ENCODE data around the gene SPR.

Gene SPR

GRCh38 chr2:72848436-72849137 lies 38.6 kb upstream of the SPR start:
- DNase-seq (ENCODE audit: low read depth): no peak
- H3K4me3 ChIP-seq (ENCODE audit: low read depth, low read length): no peak overlapping the region
- no peak for TF ChIP-seq CTCF (IDR thresholded peaks at IDR 0.05; ENCODE audit: insufficient read depth, low read depth, low read length, missing control alignments)

- TF ChIP-seq CTCF (IDR thresholded peaks at IDR 0.05; ENCODE audit: insufficient read depth, low read depth, low read length, missing control alignments): no peak
- DNase-seq (ENCODE audit: low read depth): no peak
- no peak overlapping the region for H3K4me3 ChIP-seq (ENCODE audit: low read depth, low read length)
Measured at GRCh38 chr2:72849138-72849462, 38.1 kb upstream of the SPR start.

GRCh38 chr2:72851333-72851732 lies 35.9 kb upstream of the SPR start:
- no peak overlapping the region for H3K4me3 ChIP-seq (ENCODE audit: low read depth, low read length)
- no peak for TF ChIP-seq CTCF (IDR thresholded peaks at IDR 0.05; ENCODE audit: insufficient read depth, low read depth, low read length, missing control alignments)
- no peak for DNase-seq (ENCODE audit: low read depth)

GRCh38 chr2:72859831-72860262 lies 27.4 kb upstream of the SPR start:
- TF ChIP-seq CTCF (IDR thresholded peaks at IDR 0.05; ENCODE audit: insufficient read depth, low read depth, low read length, missing control alignments): peak; percentile 69
- peak; percentile 77 for DNase-seq (ENCODE audit: low read depth)
- no peak overlapping the region for H3K4me3 ChIP-seq (ENCODE audit: low read depth, low read length)

GRCh38 chr2:72862239-72862988 lies 24.8 kb upstream of the SPR start:
- peak; percentile 90 for DNase-seq (ENCODE audit: low read depth)
- H3K4me3 ChIP-seq (ENCODE audit: low read depth, low read length): no peak overlapping the region
- TF ChIP-seq CTCF (IDR thresholded peaks at IDR 0.05; ENCODE audit: insufficient read depth, low read depth, low read length, missing control alignments): peak; percentile 99

GRCh38 chr2:72863046-72863445 lies 24.2 kb upstream of the SPR start:
- no peak for TF ChIP-seq CTCF (IDR thresholded peaks at IDR 0.05; ENCODE audit: insufficient read depth, low read depth, low read length, missing control alignments)
- no peak overlapping the region for H3K4me3 ChIP-seq (ENCODE audit: low read depth, low read length)
- no peak for DNase-seq (ENCODE audit: low read depth)
